NCI-H146 treated with DMSO at 0.1 percent for 48 hours (cell line): Measurements from ENCODE around the gene RGS8.

ENCODE experiments used
- DNase-seq: peaks from one replicate; lab custom pipeline; 2025; ENCODE audit not compliant: unreplicated experiment; lab: John Stamatoyannopoulos, UW

The RGS8 gene

DNA sequence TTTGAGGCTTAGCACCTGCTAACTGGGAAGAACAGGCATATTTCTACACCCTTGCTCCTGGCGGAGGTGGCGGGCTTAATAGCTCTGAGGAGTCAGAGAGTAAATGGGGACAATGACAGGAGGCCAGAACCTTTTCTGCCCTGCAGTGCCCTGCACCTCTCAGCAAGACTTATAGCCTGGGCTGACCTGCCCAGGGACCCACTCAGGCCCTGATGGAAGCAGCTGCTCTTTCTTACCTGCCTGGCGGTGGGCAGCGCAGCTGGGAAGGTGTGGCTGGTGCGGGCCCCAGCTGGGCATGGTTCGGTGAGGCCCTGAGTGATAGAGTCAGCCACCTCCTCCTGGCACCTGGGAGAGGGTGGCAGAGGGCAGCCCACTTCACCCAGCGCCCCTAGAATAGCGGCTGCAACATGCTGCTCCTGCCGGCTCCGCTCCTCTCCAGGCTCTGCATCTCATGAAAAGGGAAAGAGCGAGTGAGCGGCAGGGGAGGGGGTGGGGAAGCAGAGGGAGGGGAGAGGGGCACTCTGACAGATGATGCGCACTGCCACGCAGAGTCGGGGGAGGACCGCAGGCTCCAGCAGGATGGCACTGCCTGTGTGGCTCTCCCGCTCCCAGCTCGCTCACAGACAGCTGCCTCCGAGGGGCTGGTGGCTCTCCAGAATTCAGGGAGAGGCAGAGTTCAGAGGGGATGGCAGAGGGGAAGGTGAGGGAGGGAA is at the start of gene RGS8:
TSS of gene RGS8 (minus strand) at position 472 of the 713 bp plus-strand sequence. CDS start 14,938 bp downstream, outside the sequence.
- DNase-seq: no peak

- DNase-seq: no peak
Observed at GRCh38 chr1:182731852-182732575, 47.6 kb upstream of the RGS8 start.

GRCh38 chr1:182726912-182727311 is 42.5 kb upstream of the RGS8 start:
- DNase-seq: no peak

GRCh38 chr1:182725259-182726255 is 41.2 kb upstream of the RGS8 start:
- DNase-seq: no peak

- no peak for DNase-seq
Observed at GRCh38 chr1:182724215-182724614, 39.8 kb upstream of the RGS8 start.

DNA sequence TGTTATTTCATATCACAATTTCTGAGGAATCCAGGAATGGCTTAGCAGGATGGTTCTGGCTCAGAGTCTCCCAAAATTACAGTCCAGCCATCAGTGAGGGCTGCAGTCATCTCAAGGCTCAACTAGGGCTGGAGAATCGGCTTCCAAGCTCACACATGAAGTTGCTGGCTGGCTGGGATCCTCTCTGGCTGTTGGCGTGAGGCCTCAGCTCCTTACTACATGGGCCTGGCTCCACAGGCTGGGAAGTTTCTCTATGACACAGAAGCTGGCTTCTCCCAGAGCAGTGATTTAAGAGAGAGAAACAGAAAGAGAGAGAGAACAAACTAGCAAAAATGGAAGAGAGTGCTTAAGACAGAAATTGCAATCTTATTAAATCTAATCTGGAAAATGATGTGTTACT is 38.8 kb upstream of the RGS8 start:
- DNase-seq: no peak

DNA sequence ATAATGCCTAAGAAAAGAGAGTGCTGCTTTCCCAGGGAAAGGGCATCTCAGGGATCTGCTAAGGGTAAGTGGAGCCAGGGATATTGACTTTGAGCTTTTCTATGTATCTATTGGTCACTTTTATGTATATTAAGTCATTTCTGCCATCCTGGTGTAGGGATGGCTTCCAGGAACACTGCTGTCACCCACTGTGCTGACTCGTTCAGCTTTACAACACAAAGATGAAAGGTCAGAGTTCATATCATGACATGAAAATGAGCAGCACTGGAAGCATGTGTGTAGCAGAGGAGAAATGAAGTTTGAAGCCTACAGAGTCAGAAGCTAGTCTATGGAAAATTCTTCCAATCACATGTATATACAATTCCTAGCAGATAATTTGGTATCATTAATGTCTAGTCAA is 37.1 kb upstream of the RGS8 start:
- no peak for DNase-seq

- DNase-seq: no peak
Observed at GRCh38 chr1:182720463-182720862, 36.1 kb upstream of the RGS8 start.

GRCh38 chr1:182719553-182719952 is 35.2 kb upstream of the RGS8 start:
- DNase-seq: no peak

DNA sequence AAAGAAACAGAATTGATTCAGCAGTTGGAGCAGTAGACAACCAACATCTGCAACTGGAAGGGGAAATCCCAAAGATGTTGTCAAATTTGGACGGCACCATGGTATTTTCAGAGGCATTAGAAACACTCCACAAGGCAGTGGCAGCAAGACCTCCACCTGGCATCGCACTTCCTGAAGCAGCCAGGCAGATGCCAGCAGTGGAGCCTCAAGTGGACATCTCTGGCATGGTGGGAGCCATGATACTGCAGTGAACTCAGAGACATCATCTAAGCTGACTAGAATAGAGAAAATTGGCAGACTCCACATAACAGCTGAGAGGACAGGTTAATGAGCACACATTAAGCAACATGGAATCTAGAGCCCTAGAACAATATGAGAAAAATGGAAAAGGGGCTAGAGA is 33.9 kb upstream of the RGS8 start:
- DNase-seq: no peak

GRCh38 chr1:182716740-182717720 is 32.6 kb upstream of the RGS8 start:
- DNase-seq: no peak

DNA sequence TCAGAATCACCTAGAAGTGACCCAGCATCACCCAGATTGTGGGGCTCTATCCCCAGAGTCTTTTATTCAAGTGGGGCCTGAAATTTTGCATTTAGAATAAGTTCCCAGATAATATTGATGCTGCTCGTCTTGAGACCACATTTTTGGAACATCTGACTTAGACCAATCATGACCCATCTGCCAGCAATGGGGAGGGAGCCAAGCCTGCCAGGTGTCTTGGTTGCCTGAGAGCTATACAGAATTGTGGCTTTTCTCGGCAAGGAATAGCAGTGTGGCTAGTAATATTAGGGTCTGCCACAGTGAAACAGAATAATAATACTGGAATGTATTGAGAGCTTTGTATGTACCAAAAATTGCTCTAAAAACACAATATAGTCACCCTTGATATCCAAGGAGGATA is 31.1 kb upstream of the RGS8 start:
- no peak for DNase-seq

- DNase-seq: no peak
Observed at GRCh38 chr1:182714546-182714945, 30.2 kb upstream of the RGS8 start.

- DNase-seq: no peak
Observed at GRCh38 chr1:182713939-182714338, 29.6 kb upstream of the RGS8 start.

DNA sequence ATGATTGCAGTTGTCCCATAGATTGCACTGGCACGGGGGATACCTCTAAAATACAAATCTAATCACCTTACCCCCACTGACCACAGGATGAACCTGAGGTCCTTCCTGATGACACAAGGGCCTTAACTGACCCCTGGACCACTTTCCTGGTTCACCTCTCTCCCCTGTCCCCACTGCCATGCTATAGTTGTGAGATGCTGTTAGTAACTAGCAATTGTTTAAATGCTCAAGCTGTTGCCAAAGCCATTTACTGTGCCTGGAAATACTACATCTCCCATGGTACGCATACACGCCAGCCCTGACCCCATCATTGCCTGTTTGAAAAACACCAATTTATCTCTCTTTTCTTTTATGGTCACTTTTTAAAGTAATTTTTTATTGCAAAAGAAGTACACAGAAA is 29.1 kb upstream of the RGS8 start:
- no peak for DNase-seq

DNA sequence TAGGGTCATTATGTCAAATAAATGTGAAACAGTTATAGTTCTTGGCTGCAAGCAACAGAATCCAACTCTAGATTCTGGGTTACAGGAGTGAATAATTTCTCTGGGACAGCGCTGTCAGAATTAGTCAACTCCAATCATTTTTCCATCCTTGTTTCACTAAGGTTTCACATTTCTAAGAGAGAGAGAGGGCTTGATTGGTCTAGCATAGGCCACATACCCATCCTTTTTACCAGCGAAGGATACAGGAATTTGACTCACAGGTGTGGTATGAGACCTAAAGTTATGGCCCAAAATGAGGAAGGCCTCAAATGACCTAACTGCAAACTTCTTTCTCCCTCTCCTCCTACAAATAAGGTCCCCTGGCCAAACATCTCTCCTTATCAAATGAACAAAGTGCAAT is 25.5 kb upstream of the RGS8 start:
- DNase-seq: no peak

- DNase-seq: no peak
Observed at GRCh38 chr1:182709225-182709764, 24.9 kb upstream of the RGS8 start.

DNA sequence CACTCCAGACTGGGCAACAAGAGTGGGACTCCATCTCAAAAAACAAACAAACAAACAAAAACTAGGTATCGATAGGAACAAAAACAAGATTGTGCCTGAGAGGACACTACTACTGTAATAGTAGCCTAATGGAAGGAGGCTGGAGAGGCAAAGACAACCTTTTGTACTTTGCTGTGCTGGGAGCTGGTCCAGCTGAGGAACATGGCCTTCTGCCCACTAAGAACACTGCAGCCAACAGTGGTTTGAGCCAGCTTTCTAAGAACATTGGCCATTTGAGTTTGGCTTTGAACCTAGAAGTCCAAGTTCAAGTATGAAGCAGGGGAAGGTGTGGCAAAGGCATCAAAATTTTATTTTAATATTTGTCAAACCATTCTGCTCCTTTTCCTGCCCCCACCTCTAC is 22.7 kb upstream of the RGS8 start:
- DNase-seq: no peak

GRCh38 chr1:182704677-182705076 is 20.3 kb upstream of the RGS8 start:
- DNase-seq: no peak

DNA sequence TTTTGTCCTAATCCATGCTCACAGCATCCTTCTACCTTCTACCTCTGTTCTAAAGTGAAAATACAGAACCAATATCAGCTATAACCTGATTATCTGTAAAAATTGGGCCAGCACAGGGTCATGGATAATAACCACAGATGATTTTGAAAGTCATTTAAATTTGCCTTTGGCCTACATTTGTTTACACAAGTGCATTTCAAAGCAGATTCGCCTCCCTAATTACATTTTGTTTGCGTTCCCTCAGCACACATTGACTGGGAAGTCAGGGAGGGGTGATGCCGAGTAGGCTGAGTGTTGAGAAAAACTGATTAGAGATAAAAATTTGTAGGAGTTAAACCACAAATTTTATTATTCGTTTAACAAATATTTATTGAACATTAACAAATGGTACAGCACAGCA is 19.2 kb upstream of the RGS8 start:
- peak; percentile 61 for DNase-seq
